SK-N-SH treated with all-trans-retinoic acid at 6 μM for 48 hours (cell line): Measurements from ENCODE around the gene IL16.

Experiments
- ATAC-seq: fragments of 200-7000 bp; cut with Tn5 transposase; 3 replicates; pipeline ENCODE4 v1.9.1; 2020; ENCODE audit warnings: mild to moderate bottlenecking, moderate library complexity
- ARNTL ChIP-seq: fragments of 450-650 bp; formaldehyde crosslinking; IDR thresholded peaks from 2 replicates; pipeline ENCODE4 v1.5.0; 2020; ENCODE audit warnings: low read depth, mild to moderate bottlenecking, moderate library complexity, borderline replicate concordance
- BACH2 ChIP-seq: fragments of 250-450 bp; sonication (Bioruptor Pico); IDR thresholded peaks from 2 replicates; pipeline ENCODE4 v1.9.0; 2021; ENCODE audit warnings: mild to moderate bottlenecking, borderline replicate concordance
- CREB5 ChIP-seq: fragments of 250-450 bp; sonication (Bioruptor Pico); IDR thresholded peaks from 2 replicates; pipeline ENCODE4 v1.5.1; 2020; ENCODE audit warnings: low read depth, mild to moderate bottlenecking, moderate library complexity
- ESRRG ChIP-seq: fragments of 250-450 bp; sonication (Bioruptor Pico); IDR thresholded peaks from 2 replicates; pipeline ENCODE4 v1.6.1; 2021; ENCODE audit warnings: mild to moderate bottlenecking
- ISL1 ChIP-seq: fragments of 250-450 bp; sonication (Bioruptor Pico); IDR thresholded peaks from 2 replicates; pipeline ENCODE4 v2.1.2; 2022; ENCODE audit warnings: mild to moderate bottlenecking, moderate library complexity
- OSR1 ChIP-seq: fragments of 250-450 bp; sonication (Bioruptor Pico); IDR thresholded peaks from 2 replicates; pipeline ENCODE4 v1.8.0; 2022; ENCODE audit warnings: moderate library complexity, mild to moderate bottlenecking, inconsistent platforms
- POU6F1 ChIP-seq: fragments of 250-450 bp; sonication (Bioruptor Pico); IDR thresholded peaks from 2 replicates; pipeline ENCODE4 v1.8.0; 2021; ENCODE audit warnings: low read depth, mild to moderate bottlenecking, moderate library complexity, borderline replicate concordance
- PPARA ChIP-seq: fragments of 250-450 bp; sonication (Bioruptor Pico); IDR thresholded peaks from 2 replicates; pipeline ENCODE4 v1.5.0; 2020; ENCODE audit warnings: mild to moderate bottlenecking, borderline replicate concordance
- SNAI2 ChIP-seq: fragments of 250-450 bp; sonication (Bioruptor Pico); IDR thresholded peaks from 2 replicates; pipeline ENCODE4 v1.5.0; 2020; ENCODE audit warnings: mild to moderate bottlenecking, moderate library complexity
- TCF4 ChIP-seq: fragments of 250-450 bp; sonication (Bioruptor Pico); IDR thresholded peaks from 2 replicates; pipeline ENCODE4 v1.8.0; 2021; ENCODE audit warnings: mild to moderate bottlenecking, moderate library complexity, borderline replicate concordance
- TSHZ2 ChIP-seq: fragments of 250-450 bp; sonication (Bioruptor Pico); IDR thresholded peaks from 2 replicates; pipeline ENCODE4 v1.5.0; 2020; ENCODE audit warnings: mild to moderate bottlenecking, moderate library complexity
- ZC3H10 ChIP-seq: fragments of 250-450 bp; sonication (Bioruptor Pico); IDR thresholded peaks from 2 replicates; pipeline ENCODE4 v1.5.1; 2021; ENCODE audit warnings: mild to moderate bottlenecking, moderate library complexity
- ZFP3 ChIP-seq: fragments of 250-450 bp; sonication (Bioruptor Pico); IDR thresholded peaks from 2 replicates; pipeline ENCODE4 v1.5.0; 2020; ENCODE audit warnings: mild to moderate bottlenecking, moderate library complexity
- ZFP30 ChIP-seq: fragments of 450-650 bp; formaldehyde crosslinking; IDR thresholded peaks from 2 replicates; pipeline ENCODE4 v1.5.0; 2022; ENCODE audit warnings: mild to moderate bottlenecking, moderate library complexity
- ZNF565 ChIP-seq: fragments of 450-650 bp; formaldehyde crosslinking; conservative IDR thresholded peaks from 2 replicates; pipeline ENCODE4 v1.5.0; 2020; ENCODE audit warnings: low read depth, mild to moderate bottlenecking, moderate library complexity
- TF ChIP-seq, protein P1 (sequence below): fragments of 250-450 bp; sonication (Bioruptor Pico); IDR thresholded peaks from 2 replicates; pipeline ENCODE4 v1.5.1; 2021; ENCODE audit warnings: mild to moderate bottlenecking, moderate library complexity
- TF ChIP-seq, protein P2 (sequence below): fragments of 250-450 bp; sonication (Bioruptor Pico); IDR thresholded peaks from 2 replicates; pipeline ENCODE4 v1.8.0; 2020; ENCODE audit warnings: mild to moderate bottlenecking, moderate library complexity, borderline replicate concordance

IL16 gene

GRCh38 chr15:81194723-81195122 lies 2.0 kb upstream of the IL16 start (continued):
- TF ChIP-seq TSHZ2 (no peak), BACH2 (CRISPR knock-in tag) (no peak), CREB5 (CRISPR knock-in tag) (no peak)

DNA sequence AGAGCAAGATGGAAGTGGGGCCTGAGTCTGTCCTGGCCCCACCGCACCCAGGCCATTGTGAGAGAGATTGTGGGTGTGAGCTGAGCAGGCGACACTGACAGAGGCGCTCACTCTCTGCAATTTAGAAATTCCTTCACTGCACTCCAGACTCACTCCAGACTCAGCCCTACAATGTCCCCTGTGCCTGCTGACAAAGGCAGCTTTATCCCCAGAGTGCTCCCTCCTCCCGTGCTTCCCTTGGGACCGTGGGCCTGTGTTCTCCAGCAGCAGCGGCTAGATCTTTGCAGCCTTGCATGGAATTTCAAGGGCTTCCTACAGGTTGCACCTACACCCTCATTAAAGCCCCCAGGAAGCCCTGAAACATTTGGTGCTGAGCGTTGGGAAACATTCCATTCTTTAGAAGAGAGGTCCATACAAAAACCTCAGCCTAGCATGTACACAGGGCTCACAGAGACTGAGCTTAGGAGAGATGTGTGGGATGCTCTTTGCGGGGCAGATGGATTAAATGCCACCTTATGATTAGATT lies 1.3 kb upstream of the IL16 start:
- TF ChIP-seq ZNF565 (CRISPR knock-in tag) (no peak), SNAI2 (CRISPR knock-in tag) (no peak), ZFP3 (CRISPR knock-in tag) (no peak), ZFP30 (CRISPR knock-in tag) (no peak), ARNTL (CRISPR knock-in tag) (no peak), CREB5 (CRISPR knock-in tag) (no peak), POU6F1 (CRISPR knock-in tag) (no peak), TCF4 (CRISPR knock-in tag) (no peak), ISL1 (CRISPR knock-in tag) (no peak), PPARA (CRISPR knock-in tag) (no peak), ZC3H10 (CRISPR knock-in tag) (no peak), ESRRG (no peak)
- TF ChIP-seq, protein P1, sequence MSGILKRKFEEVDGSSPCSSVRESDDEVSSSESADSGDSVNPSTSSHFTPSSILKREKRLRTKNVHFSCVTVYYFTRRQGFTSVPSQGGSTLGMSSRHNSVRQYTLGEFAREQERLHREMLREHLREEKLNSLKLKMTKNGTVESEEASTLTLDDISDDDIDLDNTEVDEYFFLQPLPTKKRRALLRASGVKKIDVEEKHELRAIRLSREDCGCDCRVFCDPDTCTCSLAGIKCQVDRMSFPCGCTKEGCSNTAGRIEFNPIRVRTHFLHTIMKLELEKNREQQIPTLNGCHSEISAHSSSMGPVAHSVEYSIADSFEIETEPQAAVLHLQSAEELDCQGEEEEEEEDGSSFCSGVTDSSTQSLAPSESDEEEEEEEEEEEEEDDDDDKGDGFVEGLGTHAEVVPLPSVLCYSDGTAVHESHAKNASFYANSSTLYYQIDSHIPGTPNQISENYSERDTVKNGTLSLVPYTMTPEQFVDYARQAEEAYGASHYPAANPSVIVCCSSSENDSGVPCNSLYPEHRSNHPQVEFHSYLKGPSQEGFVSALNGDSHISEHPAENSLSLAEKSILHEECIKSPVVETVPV (CRISPR knock-in tag) = no peak
- ATAC-seq = no peak

GRCh38 chr15:81197255-81197630 lies 564 bp downstream of the IL16 start:
- TF ChIP-seq, protein P2, sequence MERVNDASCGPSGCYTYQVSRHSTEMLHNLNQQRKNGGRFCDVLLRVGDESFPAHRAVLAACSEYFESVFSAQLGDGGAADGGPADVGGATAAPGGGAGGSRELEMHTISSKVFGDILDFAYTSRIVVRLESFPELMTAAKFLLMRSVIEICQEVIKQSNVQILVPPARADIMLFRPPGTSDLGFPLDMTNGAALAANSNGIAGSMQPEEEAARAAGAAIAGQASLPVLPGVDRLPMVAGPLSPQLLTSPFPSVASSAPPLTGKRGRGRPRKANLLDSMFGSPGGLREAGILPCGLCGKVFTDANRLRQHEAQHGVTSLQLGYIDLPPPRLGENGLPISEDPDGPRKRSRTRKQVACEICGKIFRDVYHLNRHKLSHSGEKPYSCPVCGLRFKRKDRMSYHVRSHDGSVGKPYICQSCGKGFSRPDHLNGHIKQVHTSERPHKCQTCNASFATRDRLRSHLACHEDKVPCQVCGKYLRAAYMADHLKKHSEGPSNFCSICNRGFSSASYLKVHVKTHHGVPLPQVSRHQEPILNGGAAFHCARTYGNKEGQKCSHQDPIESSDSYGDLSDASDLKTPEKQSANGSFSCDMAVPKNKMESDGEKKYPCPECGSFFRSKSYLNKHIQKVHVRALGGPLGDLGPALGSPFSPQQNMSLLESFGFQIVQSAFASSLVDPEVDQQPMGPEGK (CRISPR knock-in tag) = no peak
- TF ChIP-seq PPARA (CRISPR knock-in tag) (no peak), OSR1 (CRISPR knock-in tag) (no peak), ZFP30 (CRISPR knock-in tag) (no peak), CREB5 (CRISPR knock-in tag) (no peak)
- no peak for ATAC-seq
